GM18505 (cell line): ENCODE results near the gene EPHB3.
"Not testable (repeated sequence)": the region's sequence is repeated elsewhere in the genome, so short reads cannot be mapped to it uniquely, and the experiment has no call there.

Source experiments
- ATAC-seq: cut with Tn5 transposase; IDR thresholded peaks from one replicate; pipeline ENCODE4 v1.9.1; 2021; ENCODE audit not compliant: unreplicated experiment
- POLR2A ChIP-seq: IDR thresholded peaks from 4 replicates; pipeline ENCODE4 v1.6.1; 2011; ENCODE audit warnings: borderline replicate concordance; ENCODE audit not compliant: insufficient read depth, insufficient read length; ENCODE audit errors: extremely low read depth

Gene EPHB3

GRCh38 chr3:184618811-184619210 lies 57.2 kb downstream of the EPHB3 start:
- no peak for ATAC-seq
- no peak for TF ChIP-seq POLR2A

- ATAC-seq = no peak
- no peak for TF ChIP-seq POLR2A
Observed at GRCh38 chr3:184619369-184619768, 57.8 kb downstream of the EPHB3 start.

GRCh38 chr3:184619787-184620430 lies 58.3 kb downstream of the EPHB3 start:
- TF ChIP-seq POLR2A = no peak
- no peak for ATAC-seq

- ATAC-seq = no peak
- TF ChIP-seq POLR2A = no peak
Observed at GRCh38 chr3:184620475-184621119, 59.0 kb downstream of the EPHB3 start.

GRCh38 chr3:184622156-184622555 lies 60.6 kb downstream of the EPHB3 start:
- not testable (repeated sequence) for ATAC-seq

GRCh38 chr3:184626923-184627322 lies 65.3 kb downstream of the EPHB3 start:
- no peak for ATAC-seq
- no peak for TF ChIP-seq POLR2A

- no peak for ATAC-seq
Observed at GRCh38 chr3:184629555-184630160, 68.1 kb downstream of the EPHB3 start.

GRCh38 chr3:184630861-184631471 lies 69.4 kb downstream of the EPHB3 start:
- ATAC-seq = no peak
- no peak for TF ChIP-seq POLR2A

More at GRCh38 chr3:184629555-184630160, 68.1 kb downstream of the EPHB3 start:
- TF ChIP-seq POLR2A = no peak

- TF ChIP-seq POLR2A = no peak
- ATAC-seq = no peak
Observed at GRCh38 chr3:184631472-184631861, 69.9 kb downstream of the EPHB3 start.
